GM11168 (cell line): ENCODE measurements around the gene STAC.

ENCODE experiments used
- in situ Hi-C: fragments of 300-500 bp; cut with MboI; formaldehyde crosslinking; loops from one replicate; pipeline ENCODE4 v1.12.0; 2022; ENCODE audit warnings: low sequenced_read_pairs; ENCODE audit not compliant: unreplicated experiment

The STAC gene

GRCh38 chr3:36380221-36381031, at the start of gene STAC:
STAC (plus strand) TSS chr3:36380504; CDS start chr3:36380644, 140 bp downstream.
- in situ Hi-C loops: no loop called here

DNA sequence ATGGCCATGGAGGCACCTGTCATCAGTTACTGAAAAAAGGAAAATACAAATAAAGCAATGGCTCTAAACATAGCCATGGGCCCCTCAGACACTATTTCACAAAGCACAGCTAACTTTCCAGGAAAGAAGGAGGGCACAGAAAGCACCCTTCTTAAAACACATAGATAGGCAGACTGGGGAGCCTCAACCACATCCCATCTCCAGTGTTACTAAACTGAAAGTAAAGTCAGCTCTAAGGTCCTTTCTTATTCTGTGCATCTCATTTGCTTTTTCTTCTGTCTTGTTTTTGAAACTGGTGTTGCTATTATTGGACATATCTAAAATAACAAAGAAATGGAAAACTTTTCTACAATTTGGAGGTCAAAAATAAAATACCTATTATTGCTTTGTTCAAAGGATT, 48.2 kb upstream of the STAC start:
- in situ Hi-C loops: no loop called here

DNA sequence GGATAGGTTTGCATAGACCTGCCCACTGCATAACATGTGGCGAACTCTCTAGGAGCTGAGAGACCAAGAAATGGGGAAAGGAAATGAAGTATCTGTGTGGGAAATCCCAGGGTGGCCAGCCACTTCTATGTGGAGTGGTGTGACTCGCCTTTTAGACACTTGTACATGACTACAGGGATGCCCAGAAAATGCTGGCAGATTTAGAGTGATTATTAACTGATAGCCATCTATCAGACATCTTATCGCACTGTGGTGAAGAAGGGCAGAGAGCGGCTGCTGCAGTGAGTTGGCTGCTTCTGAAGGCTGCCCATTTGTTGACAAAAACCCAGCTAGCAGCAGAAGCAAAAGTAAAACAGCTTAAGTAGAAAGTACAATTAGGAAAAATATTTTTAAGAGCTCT, 18.1 kb upstream of the STAC start:
- in situ Hi-C loops: no loop called here

DNA sequence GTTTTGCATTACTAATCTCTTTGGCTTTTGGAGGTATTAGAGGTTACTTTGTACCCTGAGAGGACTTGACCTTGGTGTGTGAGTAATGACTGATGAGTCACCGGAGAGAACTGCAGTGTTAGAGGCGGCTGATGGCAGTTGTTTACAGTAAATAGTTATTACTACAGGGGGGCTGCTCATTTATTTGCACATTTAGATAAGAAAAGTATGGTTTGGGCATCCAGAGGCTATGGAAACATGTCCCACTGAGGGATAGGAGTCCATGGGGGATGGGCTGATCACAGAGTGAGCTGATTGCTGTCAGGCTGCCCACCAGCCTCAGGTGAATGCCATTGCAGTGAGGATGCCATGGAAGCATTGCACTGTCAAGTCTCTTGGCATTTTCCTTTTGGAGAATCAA, 17.3 kb upstream of the STAC start:
- in situ Hi-C loops: no loop called here

DNA sequence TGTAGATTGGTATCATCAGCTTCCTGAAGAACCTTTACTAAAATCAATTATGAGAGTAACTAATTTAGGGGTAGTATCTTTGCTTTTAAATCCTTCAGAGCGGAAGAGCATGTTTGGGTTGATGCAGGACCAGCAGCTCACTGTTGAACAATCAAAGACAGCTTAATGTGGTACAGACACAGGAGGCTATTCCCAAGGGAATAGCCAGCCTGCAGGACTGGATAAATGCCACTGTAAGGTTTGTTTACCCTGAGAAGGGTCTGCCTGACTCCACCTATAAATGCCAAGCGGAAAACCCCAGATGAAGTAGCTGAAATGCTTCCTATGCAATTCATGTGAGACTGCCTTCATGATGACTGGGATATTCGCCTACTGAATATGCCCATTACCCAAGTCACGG, 16.0 kb upstream of the STAC start:
- in situ Hi-C loops: no loop called here

DNA sequence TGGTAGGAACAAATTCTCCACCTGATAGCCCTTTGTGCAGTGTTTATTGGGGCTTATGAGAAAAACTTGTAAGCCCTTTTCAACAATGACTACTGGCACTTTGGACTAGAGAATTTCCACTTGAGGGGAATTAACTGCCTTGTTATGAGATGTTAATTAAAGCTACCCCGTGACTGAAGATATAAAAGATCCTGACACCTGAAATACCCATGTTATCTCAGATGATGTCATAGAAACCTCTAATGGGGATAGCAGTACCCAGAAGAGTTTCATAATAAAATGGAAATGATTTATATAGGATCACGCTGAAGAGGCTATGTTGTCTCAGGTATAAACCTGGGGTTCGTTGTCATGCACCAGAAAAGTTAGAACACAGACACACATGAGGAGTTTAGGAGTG, 14.5 kb upstream of the STAC start:
- in situ Hi-C loops: no loop called here

DNA sequence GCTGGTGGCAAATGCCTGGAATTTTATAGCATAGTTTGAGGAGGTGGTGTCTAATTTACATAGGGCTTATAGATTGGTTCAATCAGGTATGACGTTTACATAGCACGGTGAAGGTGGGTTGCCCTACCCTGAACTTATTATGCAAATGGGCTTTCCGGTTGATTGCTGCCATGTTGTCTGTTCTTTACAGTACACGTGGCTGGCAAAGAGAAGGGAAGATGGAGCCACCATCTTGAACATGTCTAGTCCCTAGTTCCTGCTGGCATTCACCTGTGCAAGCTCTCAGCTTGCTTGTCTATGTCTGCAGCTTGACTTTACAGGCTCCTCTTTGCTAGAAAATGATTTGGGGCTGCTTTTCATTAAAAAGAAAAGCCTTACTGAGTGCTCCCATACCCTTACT, 14.0 kb upstream of the STAC start:
- in situ Hi-C loops: no loop called here

GRCh38 chr3:36367912-36368573, 12.3 kb upstream of the STAC start:
- in situ Hi-C loops: no loop called here

DNA sequence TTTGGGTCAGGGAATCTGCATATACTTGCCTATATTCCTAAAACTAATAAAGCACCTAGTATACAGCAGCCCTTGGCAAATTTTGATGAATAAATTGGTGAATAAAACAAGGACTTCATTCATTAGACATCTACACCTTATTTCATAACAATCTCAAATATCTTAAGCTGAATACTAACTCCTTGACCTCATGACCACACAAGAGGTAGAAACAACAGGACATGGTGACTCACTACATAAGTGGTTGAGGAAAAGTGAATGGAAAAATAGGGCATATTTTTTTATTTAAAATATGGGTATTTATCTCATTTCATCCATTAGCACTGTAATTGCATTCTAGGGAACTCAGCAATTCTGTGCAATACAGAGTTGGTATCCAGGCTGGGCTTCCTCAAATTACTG, 7.8 kb upstream of the STAC start:
- in situ Hi-C loops: no loop called here

DNA sequence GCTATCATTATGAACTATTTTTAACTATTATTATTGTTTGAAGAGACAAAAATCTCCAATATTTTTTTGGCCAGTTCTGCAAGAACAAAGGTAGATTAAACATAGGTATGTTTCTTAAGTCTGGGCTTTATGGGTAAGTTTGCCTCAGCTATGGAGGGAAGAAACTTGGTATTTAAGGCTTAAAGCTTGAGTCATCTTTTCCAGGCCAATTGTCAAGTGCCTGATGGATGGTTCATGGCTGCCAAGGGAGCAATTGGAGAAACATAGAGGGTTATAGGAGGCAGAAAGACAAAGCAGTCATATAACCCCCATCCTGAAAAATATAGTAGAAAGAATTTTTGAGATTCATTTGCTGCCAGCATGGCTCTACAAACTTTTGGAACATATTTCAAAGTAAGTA, 7.2 kb upstream of the STAC start:
- in situ Hi-C loops: no loop called here

DNA sequence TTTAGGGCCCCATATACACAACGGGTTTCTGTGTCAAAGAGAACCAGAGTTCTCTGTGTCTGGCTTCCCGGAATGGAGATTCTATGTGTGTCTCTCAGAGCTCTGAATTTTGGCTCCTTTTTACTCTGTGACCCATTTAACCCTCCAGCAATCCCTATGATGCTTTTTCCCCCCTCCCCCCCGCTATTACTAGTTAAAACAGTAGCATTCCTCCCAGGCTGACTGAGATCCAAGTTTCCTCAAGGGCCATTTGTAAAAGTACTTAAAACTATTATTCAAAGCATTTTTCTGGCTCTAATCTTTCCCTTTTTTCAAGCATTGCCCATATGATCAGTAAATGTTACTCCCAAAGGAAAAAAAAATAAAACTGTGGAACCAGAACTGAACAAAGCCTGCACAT, 6.6 kb upstream of the STAC start:
- in situ Hi-C loops: no loop called here

- in situ Hi-C loops: no loop called here
Measured at GRCh38 chr3:36379872-36380220, 458 bp upstream of the STAC start.

DNA sequence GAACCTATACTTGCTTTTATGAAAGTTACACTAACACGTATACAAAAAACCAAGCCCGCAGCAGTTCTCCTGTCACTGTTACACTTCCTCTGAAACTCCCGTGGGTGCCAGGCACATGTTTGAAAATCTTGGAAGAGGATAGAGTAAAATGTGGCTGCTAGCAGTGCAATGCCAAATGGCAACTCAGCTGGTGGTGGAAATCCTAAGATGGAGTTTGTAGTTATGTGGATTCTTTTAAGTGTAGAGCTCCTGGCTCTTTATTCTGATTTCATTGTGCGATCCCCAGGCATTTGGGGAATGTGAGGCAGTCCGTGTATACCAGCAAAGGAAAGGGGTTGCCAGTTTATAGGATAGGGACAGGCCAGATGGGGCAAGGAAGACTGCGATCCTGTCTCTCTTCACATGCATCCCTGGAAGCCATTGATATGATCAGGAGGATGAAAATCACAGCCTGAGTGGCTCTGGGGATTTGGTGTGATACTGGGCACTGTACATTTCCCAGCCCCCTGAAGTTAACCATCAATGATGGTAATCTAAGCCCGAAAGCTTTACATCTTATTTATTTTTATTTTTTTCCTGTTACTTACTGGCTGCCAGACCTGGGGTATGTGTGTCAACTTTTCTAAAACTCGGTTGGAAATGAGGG, 1.1 kb downstream of the STAC start:
- in situ Hi-C loops: no loop called here

DNA sequence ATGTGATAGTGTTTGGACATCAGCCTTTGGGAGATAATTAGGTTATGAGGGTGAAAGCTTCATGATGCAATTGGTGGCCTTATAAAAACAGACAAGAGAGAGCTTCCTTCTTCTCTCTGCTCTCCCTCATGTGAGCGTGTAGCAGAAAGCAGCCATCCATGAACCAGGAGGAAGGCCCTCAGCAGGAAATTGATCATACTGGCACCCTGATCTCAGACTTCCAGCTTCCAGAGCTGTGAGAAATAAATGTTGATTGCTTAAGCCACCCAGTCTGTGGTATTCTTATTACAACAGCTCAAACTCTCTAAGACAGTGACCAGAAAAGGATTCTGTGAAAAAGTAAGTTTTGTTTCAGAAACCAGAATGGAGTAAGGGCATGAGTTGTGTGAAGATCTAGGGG, 13.3 kb downstream of the STAC start:
- in situ Hi-C loops: no loop called here

DNA sequence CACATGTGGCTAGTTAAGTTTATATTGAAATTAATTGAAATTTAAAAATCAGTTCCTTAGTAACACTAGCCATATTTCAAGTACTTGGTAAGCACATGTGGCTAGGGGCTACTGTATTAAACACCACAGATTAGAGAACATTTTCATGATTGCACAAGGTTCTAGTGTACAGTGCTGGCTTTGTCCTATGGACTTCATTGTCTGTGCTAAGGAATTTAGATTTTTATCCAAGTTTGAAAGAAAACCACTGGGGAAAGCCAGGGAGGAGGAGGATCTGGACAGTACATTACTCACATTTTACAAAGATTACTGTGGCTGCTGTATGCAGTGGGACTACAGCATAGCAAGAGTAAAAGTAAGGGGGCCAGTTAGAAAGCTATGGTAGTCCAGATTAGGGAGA, 13.9 kb downstream of the STAC start:
- in situ Hi-C loops: no loop called here

GRCh38 chr3:36397841-36398240, 17.5 kb downstream of the STAC start:
- in situ Hi-C loops: no loop called here

- in situ Hi-C loops: no loop called here
Measured at GRCh38 chr3:36399933-36400332, 19.6 kb downstream of the STAC start.

GRCh38 chr3:36401056-36401455, 20.8 kb downstream of the STAC start:
- in situ Hi-C loops: no loop called here

- in situ Hi-C loops: no loop called here
Measured at GRCh38 chr3:36403661-36404060, 23.4 kb downstream of the STAC start.

DNA sequence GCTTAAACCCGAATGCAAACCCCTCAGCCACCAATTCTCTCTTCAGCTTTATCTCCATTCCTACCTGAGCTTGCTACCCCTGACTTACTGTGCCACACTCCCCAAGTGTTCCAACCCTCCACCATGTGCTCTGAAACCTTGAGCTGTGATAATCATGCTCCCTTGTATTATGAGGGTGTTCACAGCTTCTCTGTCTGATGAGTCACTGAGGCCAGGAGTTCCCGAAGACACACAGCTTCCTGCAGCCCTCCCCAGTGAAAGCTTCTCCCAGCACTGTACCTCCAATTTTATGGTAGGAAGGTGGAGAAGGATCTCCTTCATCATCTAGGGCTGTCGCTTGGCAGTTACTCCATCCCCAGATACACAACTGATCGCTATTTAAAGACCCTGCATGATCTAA, 24.9 kb downstream of the STAC start:
- in situ Hi-C loops: no loop called here

- in situ Hi-C loops: no loop called here
Measured at GRCh38 chr3:36408146-36408545, 27.8 kb downstream of the STAC start.

DNA sequence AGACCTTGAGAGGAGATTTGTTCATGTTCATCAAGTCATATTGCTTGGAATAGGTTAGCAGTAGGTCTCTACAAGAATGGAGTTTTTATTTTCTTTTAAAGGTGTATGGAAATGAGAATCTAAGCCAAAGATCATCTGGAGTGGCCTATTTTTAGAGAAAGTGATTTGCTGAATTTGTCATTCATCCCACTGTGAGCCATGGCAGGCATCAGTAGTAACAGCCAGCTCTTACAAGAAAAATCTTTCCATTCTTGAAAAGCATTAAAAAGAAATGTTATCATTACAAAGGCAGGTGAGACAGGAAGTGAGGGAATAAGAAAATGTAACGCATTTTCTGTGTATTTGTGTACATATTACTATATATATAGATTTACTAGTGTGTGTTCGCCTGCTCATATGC, 29.6 kb downstream of the STAC start:
- in situ Hi-C loops: no loop called here
